Daoy (cell line): ENCODE data around the gene SPOP. TPM values are rescaled to one million over a fixed set of nuclear protein-coding genes. Genes with fewer than 3 reads are reported as not detected.
"Not testable (repeated sequence)": the region's sequence is repeated elsewhere in the genome, so short reads cannot be mapped to it uniquely, and the experiment has no call there.

ENCODE experiments used
- DNase-seq: peaks from one replicate; pipeline ENCODE4 v3.0.0-alpha.2; 2015; ENCODE audit warnings: low read depth
- total RNA-seq: library from RNA; depleted of rRNA; stranded (reverse); fragments of >200 nt; shearing (Covaris generic); gene quantifications from 2 replicates; pipeline ENCODE4 v1.2.3, GENCODE V29; 2014; rRNA removed

SPOP gene
- total RNA-seq, 1 experiment from 2014 or later, result 32.9 TPM

GRCh38 chr17:49550764-49551163 is 127.1 kb downstream of the SPOP start:
- not testable (repeated sequence) for DNase-seq

DNA sequence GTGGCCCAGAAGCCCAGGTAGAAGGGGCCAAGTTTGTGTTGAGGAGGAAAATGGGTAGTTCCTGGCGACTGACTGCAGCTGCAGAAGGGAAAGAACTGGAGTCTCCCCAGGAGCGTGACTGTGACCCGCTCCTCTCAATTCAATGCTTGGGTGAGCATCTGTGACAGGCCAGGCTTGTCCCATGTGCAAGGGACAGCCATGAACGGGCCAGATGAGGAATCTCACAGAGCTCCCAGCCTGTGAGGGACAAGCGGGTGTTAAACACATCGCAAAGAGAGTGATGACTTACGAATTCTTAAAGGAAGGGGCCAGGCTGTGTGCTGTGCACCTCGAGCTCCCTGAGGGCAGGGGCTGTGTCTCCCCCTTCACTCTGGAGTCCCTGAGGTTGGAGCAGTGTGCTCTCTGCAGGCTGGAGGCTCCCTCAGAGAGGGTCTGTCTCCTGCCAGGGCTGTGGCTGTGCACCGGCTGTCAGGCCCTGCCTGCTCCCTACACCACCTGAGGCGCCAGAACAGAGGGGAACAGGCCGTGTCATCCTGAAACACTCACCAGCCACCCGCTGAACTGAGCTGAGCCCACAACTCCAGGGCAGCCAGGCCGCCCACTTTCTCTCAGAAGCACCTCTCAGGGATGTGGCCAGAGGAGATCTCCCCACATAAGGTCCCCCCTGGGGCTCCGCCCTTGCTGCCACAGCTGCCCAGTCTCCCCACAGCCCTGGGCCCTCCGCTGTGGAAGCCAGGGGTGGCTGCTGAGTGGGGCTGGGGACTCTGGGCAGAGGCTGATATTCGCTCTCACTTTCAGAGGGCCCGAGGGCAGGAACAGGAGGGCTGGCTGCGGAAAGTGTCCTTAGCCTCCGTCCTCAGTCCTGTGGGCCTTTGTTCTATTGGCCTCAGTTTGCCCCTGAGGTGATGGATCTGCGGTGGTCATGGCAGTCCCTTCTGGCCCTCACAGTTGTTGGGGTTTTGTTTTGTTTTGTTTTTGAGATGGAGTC is 127.9 kb downstream of the SPOP start:
- no peak for DNase-seq

GRCh38 chr17:49549311-49549605 is 128.6 kb downstream of the SPOP start:
- no peak for DNase-seq

Other genes with a start within 250 kb of the SPOP start
- gene NGFR, start 182.8 kb downstream of the SPOP start, total RNA-seq, result 0.34 and 1.1 TPM in 2 replicates
- 0.03 TPM in 1 of 2 replicates, not detected in the other for gene NXPH3, start 102.2 kb downstream of the SPOP start, total RNA-seq
- 58.1 and 58.2 TPM in 2 replicates for gene SLC35B1, start 29.9 kb upstream of the SPOP start, total RNA-seq
- gene FAM117A, start 86.0 kb upstream of the SPOP start, total RNA-seq, result 2.7 and 5.0 TPM in 2 replicates
- 22.9 and 31.4 TPM in 2 replicates for gene KAT7, start 110.6 kb upstream of the SPOP start, total RNA-seq
- gene TAC4, start 170.0 kb upstream of the SPOP start, total RNA-seq, result not detected in 2 replicates